ENCODE measurements around the gene AQP12A. TPM values are rescaled to one million over a fixed set of nuclear protein-coding genes. Genes with fewer than 3 reads are reported as not detected.

Gene AQP12A
- total RNA-seq, 1 donor from 2014 or later = not detected

DNA sequence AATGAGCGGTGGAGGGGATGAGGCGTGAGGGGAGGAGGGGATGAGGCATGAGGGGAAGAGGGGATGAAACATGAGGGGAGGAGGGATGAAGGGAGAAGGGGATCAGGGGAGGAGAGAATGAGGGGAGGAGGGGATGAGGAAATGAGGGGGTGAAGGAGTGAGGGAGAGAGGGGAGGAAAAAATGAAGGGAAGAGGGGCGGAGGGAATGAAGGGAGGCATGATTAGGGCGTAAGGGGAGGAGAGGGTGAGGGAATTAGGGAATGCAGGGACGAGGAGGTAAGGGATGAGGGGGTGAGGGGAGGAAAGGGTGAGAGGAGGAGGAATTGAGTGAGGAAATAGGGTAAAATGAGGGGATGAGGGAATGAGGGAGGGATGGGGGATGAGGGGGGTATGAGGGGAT lies 40.5 kb downstream of the AQP12A start:
- Mint-ChIP-seq H3K36me3 (ENCODE audit: low read depth) (no peaks in the 10 kb centered on the region), H3K9me3 (no peaks in the 10 kb centered on the region), H3K4me3 (no peak overlapping the region), H3K4me1 (no peaks in the 10 kb centered on the region), H3K27ac (ENCODE audit: unreplicated experiment) (no peak overlapping the region), H3K27me3 (ENCODE audit: low read depth) (no peaks in the 10 kb centered on the region)
- no peak for DNase-seq (ENCODE audit: low read depth, low spot score)
- TF ChIP-seq, protein P1, sequence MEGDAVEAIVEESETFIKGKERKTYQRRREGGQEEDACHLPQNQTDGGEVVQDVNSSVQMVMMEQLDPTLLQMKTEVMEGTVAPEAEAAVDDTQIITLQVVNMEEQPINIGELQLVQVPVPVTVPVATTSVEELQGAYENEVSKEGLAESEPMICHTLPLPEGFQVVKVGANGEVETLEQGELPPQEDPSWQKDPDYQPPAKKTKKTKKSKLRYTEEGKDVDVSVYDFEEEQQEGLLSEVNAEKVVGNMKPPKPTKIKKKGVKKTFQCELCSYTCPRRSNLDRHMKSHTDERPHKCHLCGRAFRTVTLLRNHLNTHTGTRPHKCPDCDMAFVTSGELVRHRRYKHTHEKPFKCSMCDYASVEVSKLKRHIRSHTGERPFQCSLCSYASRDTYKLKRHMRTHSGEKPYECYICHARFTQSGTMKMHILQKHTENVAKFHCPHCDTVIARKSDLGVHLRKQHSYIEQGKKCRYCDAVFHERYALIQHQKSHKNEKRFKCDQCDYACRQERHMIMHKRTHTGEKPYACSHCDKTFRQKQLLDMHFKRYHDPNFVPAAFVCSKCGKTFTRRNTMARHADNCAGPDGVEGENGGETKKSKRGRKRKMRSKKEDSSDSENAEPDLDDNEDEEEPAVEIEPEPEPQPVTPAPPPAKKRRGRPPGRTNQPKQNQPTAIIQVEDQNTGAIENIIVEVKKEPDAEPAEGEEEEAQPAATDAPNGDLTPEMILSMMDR (conservative IDR thresholded peaks at IDR 0.05) = no peak

DNA sequence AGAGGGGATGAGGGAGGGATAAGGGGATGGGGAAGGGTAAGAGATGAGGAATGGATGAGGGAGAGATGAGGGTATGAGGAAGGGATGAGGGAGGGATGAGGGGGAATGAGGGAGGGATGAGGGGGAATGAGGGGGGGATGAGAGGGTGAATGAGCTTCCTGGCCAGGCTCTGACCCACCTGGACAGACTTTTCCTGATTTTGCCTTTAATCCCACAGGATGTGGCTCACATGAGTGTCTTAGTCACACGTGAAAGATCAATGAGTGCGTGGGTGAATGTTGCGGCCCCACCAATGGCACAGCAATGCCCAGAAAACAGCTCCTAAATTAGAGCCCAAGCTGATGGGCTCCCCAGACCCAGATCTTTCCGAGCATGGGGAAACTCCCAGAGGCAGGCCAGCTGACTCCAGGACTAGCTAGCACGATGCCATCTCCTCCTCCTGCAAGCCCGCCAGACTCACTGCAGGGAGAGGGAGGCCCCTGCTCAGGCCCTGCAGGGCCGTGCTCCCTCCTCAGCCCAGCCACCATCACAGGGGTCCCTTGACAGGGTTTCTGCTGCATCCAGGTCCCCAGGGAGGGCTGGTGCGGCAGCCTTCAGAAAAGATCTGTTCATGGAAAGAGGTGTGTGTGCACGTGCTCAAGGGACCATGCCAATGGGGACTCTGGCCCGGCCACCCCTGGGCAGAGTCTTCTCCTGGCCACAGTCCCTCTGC lies 41.4 kb downstream of the AQP12A start:
- Mint-ChIP-seq H3K4me1 (no peaks in the 10 kb centered on the region), H3K9me3 (no peaks in the 10 kb centered on the region), H3K27ac (ENCODE audit: unreplicated experiment) (no peak overlapping the region), H3K27me3 (ENCODE audit: low read depth) (no peaks in the 10 kb centered on the region), H3K4me3 (no peak overlapping the region), H3K36me3 (ENCODE audit: low read depth) (no peaks in the 10 kb centered on the region)
- no peak for DNase-seq (ENCODE audit: low read depth, low spot score)
- TF ChIP-seq, protein P1 (conservative IDR thresholded peaks at IDR 0.05) = no peak

DNA sequence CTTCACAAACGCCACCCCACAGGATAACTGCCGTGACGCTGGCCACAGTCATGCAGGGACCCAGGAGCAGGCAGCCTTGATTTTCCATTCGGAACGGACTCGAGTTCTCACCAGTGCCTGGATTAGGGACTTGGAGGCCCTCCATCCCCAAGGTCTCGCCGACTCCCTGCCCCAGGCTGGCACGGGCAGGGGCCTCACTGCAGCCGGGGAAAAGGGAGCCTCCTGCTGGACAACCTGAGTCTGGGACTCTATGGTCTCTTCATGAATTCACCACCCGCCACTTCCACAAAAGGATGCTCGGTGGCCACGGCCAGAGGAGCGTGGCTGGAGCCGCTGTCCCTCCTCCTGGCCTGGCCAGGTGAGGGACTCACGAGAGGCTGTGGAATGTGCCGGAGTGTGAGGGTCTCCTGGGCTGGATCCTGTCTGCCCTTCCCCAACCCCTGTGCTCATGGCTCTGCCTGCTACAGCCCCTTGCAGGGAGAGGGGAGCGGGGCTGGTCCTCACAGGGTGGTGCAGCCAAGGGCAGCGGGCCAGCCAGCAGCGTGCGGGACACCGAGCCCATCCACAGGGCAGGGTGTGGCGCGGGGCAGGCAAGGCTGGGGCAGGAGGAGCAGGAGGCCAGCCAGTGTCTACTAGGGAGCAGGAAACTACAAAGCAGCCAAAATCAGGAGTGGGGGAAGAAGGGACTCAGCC lies 42.3 kb downstream of the AQP12A start:
- Mint-ChIP-seq H3K27ac (ENCODE audit: unreplicated experiment) (peak overlapping the region; percentile 50), H3K4me1 (no peaks in the 10 kb centered on the region), H3K36me3 (ENCODE audit: low read depth) (no peaks in the 10 kb centered on the region), H3K27me3 (ENCODE audit: low read depth) (no peaks in the 10 kb centered on the region), H3K4me3 (no peak overlapping the region), H3K9me3 (no peaks in the 10 kb centered on the region)
- TF ChIP-seq, protein P1 (conservative IDR thresholded peaks at IDR 0.05) = peak; percentile 25
- DNase-seq (ENCODE audit: low read depth, low spot score) = no peak

DNA sequence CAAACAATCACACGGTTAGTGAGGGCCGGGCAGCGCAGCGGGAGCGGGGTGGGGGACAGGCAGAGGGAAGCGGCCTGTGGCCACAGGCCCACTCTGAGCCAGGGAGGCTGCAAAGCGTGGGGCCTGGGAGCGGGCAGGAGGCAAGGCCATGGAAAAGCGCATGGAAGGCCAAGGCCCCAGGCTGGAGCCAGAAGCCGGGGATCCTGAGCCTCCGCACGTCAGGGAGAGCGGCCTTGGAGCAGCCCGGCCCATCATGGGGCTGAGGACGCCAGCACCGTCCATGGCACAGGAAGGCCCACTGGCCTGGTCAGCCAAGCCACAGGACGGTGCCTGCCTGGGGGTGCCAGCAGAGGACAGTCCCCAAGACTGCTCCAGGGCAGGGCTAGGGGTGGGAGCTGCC lies 43.1 kb downstream of the AQP12A start:
- DNase-seq (ENCODE audit: low read depth, low spot score) = no peak
- Mint-ChIP-seq H3K4me3 (no peak overlapping the region), H3K36me3 (ENCODE audit: low read depth) (no peaks in the 10 kb centered on the region), H3K27me3 (ENCODE audit: low read depth) (no peaks in the 10 kb centered on the region), H3K9me3 (no peaks in the 10 kb centered on the region), H3K27ac (ENCODE audit: unreplicated experiment) (no peak overlapping the region), H3K4me1 (no peaks in the 10 kb centered on the region)
- TF ChIP-seq, protein P1 (conservative IDR thresholded peaks at IDR 0.05) = no peak

DNA sequence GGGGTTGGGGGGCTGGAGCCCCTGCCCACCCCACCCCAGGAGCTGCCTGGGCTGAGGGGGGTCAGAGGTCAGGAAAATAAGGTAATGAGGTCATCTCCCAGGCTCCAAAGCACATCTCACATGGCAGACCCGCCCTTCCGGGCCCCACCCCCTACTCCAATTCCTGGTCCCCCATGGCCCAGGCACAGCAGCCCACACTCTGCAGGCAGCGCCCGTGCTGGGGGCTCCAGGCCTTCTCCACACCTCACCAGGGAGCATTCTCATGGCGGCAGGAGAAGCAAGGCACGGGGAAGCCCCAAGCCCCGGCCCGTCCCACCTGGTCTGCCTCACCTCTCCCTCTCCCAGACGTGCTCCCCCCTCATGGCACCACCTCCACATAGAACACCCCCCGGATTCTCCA lies 43.8 kb downstream of the AQP12A start:
- no peak for DNase-seq (ENCODE audit: low read depth, low spot score)
- Mint-ChIP-seq H3K36me3 (ENCODE audit: low read depth) (no peaks in the 10 kb centered on the region), H3K27ac (ENCODE audit: unreplicated experiment) (no peak overlapping the region), H3K27me3 (ENCODE audit: low read depth) (no peaks in the 10 kb centered on the region), H3K4me1 (no peaks in the 10 kb centered on the region), H3K9me3 (no peaks in the 10 kb centered on the region), H3K4me3 (no peak overlapping the region)
- TF ChIP-seq, protein P1 (conservative IDR thresholded peaks at IDR 0.05) = no peak

Data from neural crest cell (in vitro differentiated cells).